Measurements from ENCODE around the gene UGT1A7.

GRCh38 chr2:233674995-233675394, 6.7 kb upstream of the UGT1A7 start:
- no peak for TF ChIP-seq SMC3 (conservative IDR thresholded peaks at IDR 0.05; ENCODE audit: poor library complexity)
- no peak for TF ChIP-seq CTCF (IDR thresholded peaks at IDR 0.05; ENCODE audit: poor library complexity, severe bottlenecking)
- no peak for TF ChIP-seq EZH2 (IDR thresholded peaks at IDR 0.05; ENCODE audit: borderline replicate concordance, insufficient read depth, low read length, poor library complexity, severe bottlenecking)
- no peak for TF ChIP-seq POLR2AphosphoS5 (IDR thresholded peaks at IDR 0.05)
- no peak for TF ChIP-seq MXI1 (conservative IDR thresholded peaks at IDR 0.05; ENCODE audit: poor library complexity, severe bottlenecking)
- TF ChIP-seq REST (IDR thresholded peaks at IDR 0.05; ENCODE audit: borderline replicate concordance) = no peak
